IMR-90 (cell line): ENCODE results near the gene ZNF711. TPM values are rescaled to one million over a fixed set of nuclear protein-coding genes. Genes with fewer than 3 reads are reported as not detected.

Source experiments
- ATAC-seq: fragments of 200-7000 bp; cut with Tn5 transposase; 2 replicates; pipeline ENCODE4 v1.9.1; 2020; ENCODE audit warnings: low read depth, mild to moderate bottlenecking, moderate library complexity
- BruUV-seq: library from RNA; stranded (reverse); fragments of 400-500 nt; replicated peaks from 2 replicates; lab custom pipeline; 2021; lab: Mats Ljungman, UMichigan
- CTCF ChIA-PET: fragments of 300-600 bp; formaldehyde crosslinking; extraction: SDS; loops from one replicate; lab custom pipeline; 2021; ENCODE audit warnings: antibody characterized with exemption; lab: Yijun Ruan, JAX
- POLR2A ChIA-PET: fragments of 300-600 bp; sonication (Branson Sonifier 250); formaldehyde crosslinking; loops from one replicate; lab custom pipeline; 2022; ENCODE audit warnings: antibody characterized with exemption; ENCODE audit not compliant: unreplicated experiment; lab: Charles Lee
- DNase-seq: peaks from one replicate; pipeline ENCODE4 v3.0.0; 2013
- H2AFZ ChIP-seq: replicated peaks from 2 replicates; pipeline ENCODE3; 2013; ENCODE audit warnings: low read length, mild to moderate bottlenecking; ENCODE audit not compliant: poor library complexity
- H2AK5ac ChIP-seq: 2 replicates; pipeline ENCODE4 v1.6.1; 2013; ENCODE audit warnings: low read depth, low read length, inconsistent platforms
- H2AK9ac ChIP-seq: replicated peaks from 2 replicates; pipeline ENCODE3; 2013; ENCODE audit warnings: mild to moderate bottlenecking, low read depth, low read length, moderate library complexity; ENCODE audit not compliant: poor library complexity
- H2BK120ac ChIP-seq: 2 replicates; pipeline ENCODE4 v1.6.1; 2013; ENCODE audit warnings: low read depth, low read length, inconsistent platforms
- H2BK15ac ChIP-seq: 3 replicates; pipeline ENCODE4 v1.6.1; 2013; ENCODE audit warnings: low read depth, low read length, inconsistent platforms
- H2BK20ac ChIP-seq: 2 replicates; pipeline ENCODE4 v1.6.1; 2013; ENCODE audit warnings: low read depth, mild to moderate bottlenecking, inconsistent platforms, low read length, moderate library complexity
- H2BK5ac ChIP-seq: 2 replicates; pipeline ENCODE4 v1.6.1; 2013; ENCODE audit warnings: mild to moderate bottlenecking, low read depth, low read length, inconsistent platforms; ENCODE audit not compliant: poor library complexity, severe bottlenecking
- H3K14ac ChIP-seq: replicated peaks from 2 replicates; pipeline ENCODE4 v1.6.1; 2013; ENCODE audit warnings: low read depth, low read length, inconsistent platforms
- H3K18ac ChIP-seq: 2 replicates; pipeline ENCODE4 v1.6.1; 2013; ENCODE audit warnings: low read depth, low read length, control low read depth
- H3K23ac ChIP-seq: 2 replicates; pipeline ENCODE4 v1.6.1; 2013; ENCODE audit warnings: low read depth, low read length, inconsistent platforms
- H3K27ac ChIP-seq: 2 replicates; pipeline ENCODE4 v1.5.1; 2013; ENCODE audit warnings: mild to moderate bottlenecking, control low read depth, low read length; ENCODE audit not compliant: insufficient read depth
- H3K27me3 ChIP-seq: 2 replicates; pipeline ENCODE4 v1.6.1; 2013; ENCODE audit warnings: low read length; ENCODE audit not compliant: control insufficient read depth, insufficient read depth
- H3K36me3 ChIP-seq: 2 replicates; pipeline ENCODE4 v1.6.1; 2013; ENCODE audit warnings: low read length, mixed read lengths; ENCODE audit not compliant: control insufficient read depth, insufficient read depth
- H3K4ac ChIP-seq: 2 replicates; pipeline ENCODE4 v1.6.1; 2013; ENCODE audit warnings: low read depth, low read length, inconsistent platforms
- H3K4me1 ChIP-seq: 2 replicates; pipeline ENCODE4 v1.6.1; 2013; ENCODE audit warnings: low read length, mixed read lengths; ENCODE audit not compliant: control insufficient read depth, insufficient read depth
- H3K4me2 ChIP-seq: 2 replicates; pipeline ENCODE4 v1.6.1; 2013; ENCODE audit warnings: low read depth, mild to moderate bottlenecking, control low read depth, low read length, moderate library complexity
- H3K4me3 ChIP-seq: 2 replicates; pipeline ENCODE4 v1.5.1; 2013; ENCODE audit warnings: low read depth, mild to moderate bottlenecking, control low read depth, low read length, moderate library complexity; ENCODE audit not compliant: insufficient read depth
- H3K56ac ChIP-seq: 2 replicates; pipeline ENCODE4 v1.6.1; 2013; ENCODE audit warnings: low read length, inconsistent platforms; ENCODE audit not compliant: insufficient read depth; ENCODE audit errors: extremely low read depth
- H3K79me1 ChIP-seq, 2 experiments: 2 replicates each; pipeline ENCODE4 v1.6.1; 2013; ENCODE audit warnings: low read length in 2 of 2, inconsistent platforms in 1 of 2, low read depth in 1 of 2
- H3K9ac ChIP-seq: 2 replicates; pipeline ENCODE4 v1.6.1; 2013; ENCODE audit warnings: low read depth, low read length, control low read depth
- H3K9me1 ChIP-seq: 2 replicates; pipeline ENCODE4 v1.6.1; 2013; ENCODE audit warnings: low read length, inconsistent platforms; ENCODE audit not compliant: insufficient read depth
- H3K9me3 ChIP-seq: 2 replicates; pipeline ENCODE4 v1.6.1; 2013; ENCODE audit warnings: low read length; ENCODE audit not compliant: control insufficient read depth, insufficient read depth
- H4K20me1 ChIP-seq: 2 replicates; pipeline ENCODE4 v1.6.1; 2013; ENCODE audit warnings: low read length, inconsistent platforms; ENCODE audit not compliant: insufficient read depth
- H4K5ac ChIP-seq: 2 replicates; pipeline ENCODE4 v1.6.1; 2013; ENCODE audit warnings: mild to moderate bottlenecking, low read depth, low read length, control low read depth
- H4K8ac ChIP-seq, 2 experiments: 2 replicates each; pipeline ENCODE4 v1.6.1; 2013; ENCODE audit warnings: low read depth in 2 of 2, low read length in 2 of 2, control low read depth in 1 of 2, inconsistent platforms in 1 of 2
- H4K91ac ChIP-seq: 2 replicates; pipeline ENCODE4 v1.6.1; 2013; ENCODE audit warnings: low read depth, low read length, inconsistent platforms; ENCODE audit not compliant: insufficient read depth
- RAD21 ChIP-seq: IDR thresholded peaks from 2 replicates; pipeline ENCODE4 v1.6.1; 2012; ENCODE audit warnings: low read length, improper control_type of control experiment
- WGBS, 2 experiments: methylation state at CpG; one replicate each; pipeline versions ENCODE4 v1.1.5 to v1.1.7; 2013; ENCODE audit warnings: missing lambda C conversion rate in 2 of 2; ENCODE audit not compliant: insufficient read length in 1 of 2; ENCODE audit errors: extremely low coverage in 2 of 2; 5-methylcytosine and 5-hydroxymethylcytosine counted together
- dilution Hi-C: fragments of 300-500 bp; cut with HindIII; formaldehyde crosslinking; loops from one replicate; pipeline ENCODE4 v1.14.3; 2018; ENCODE audit warnings: low sequenced_read_pairs; ENCODE audit not compliant: unreplicated experiment
- in situ Hi-C: fragments of 300-500 bp; cut with MboI; formaldehyde crosslinking; loops from 3 replicates; pipeline ENCODE4 v1.14.3; 2019; ENCODE audit warnings: low sequenced_read_pairs, inconsistent platforms, mixed read lengths
- intact Hi-C: fragments of 100-400 bp; cut with micrococcal nuclease; formaldehyde crosslinking; loops from 2 replicates; pipeline ENCODE4 v1.10.0; 2022
- polyA plus RNA-seq, 3 experiments: library from polyadenylated mRNA; depleted of rRNA; stranded (reverse); fragments of >200 nt; gene quantifications; 2 replicates each; pipeline ENCODE4 v1.2.3, GENCODE V29; 2012; ENCODE audit warnings: low replicate concordance in 1 of 3
- total RNA-seq: library from RNA; depleted of rRNA; stranded (reverse); fragments of >200 nt; gene quantifications from 2 replicates; pipeline ENCODE4 v1.2.3, GENCODE V29; 2012

ZNF711 gene
- total and polyA plus RNA-seq, 2 of the 4 experiments (the other 2 are of a cell fraction), result 2.3 to 2.9 TPM

GRCh38 chrX:85196319-85196718, 47.5 kb upstream of the ZNF711 start:
- H3K23ac ChIP-seq, result no peak overlapping the region
- CTCF ChIA-PET, result no interaction called here

More at GRCh38 chrX:85196319-85196718, 47.5 kb upstream of the ZNF711 start:
- no peak for ATAC-seq
- Histone ChIP-seq H3K56ac (no peak overlapping the region), H3K4me2 (no peak overlapping the region), H2AFZ (no peak overlapping the region), H2BK20ac (no peak overlapping the region), H3K4me1 (no peaks in the 10 kb centered on the region), H4K91ac (no peak overlapping the region), H3K18ac (no peak overlapping the region), H4K5ac (no peak overlapping the region), H3K9me1 (no peaks in the 10 kb centered on the region), H2BK15ac (no peak overlapping the region), H3K9ac (no peak overlapping the region), H2BK120ac (no peak overlapping the region), H3K9me3 (no peaks in the 10 kb centered on the region), H3K4ac (no peak overlapping the region), H3K27ac (no peak overlapping the region), H3K36me3 (no peaks in the 10 kb centered on the region), H3K4me3 (no peak overlapping the region), H3K79me1 (no peaks in the 10 kb centered on the region), H2AK9ac (no peak overlapping the region), H4K20me1 (no peaks in the 10 kb centered on the region), H2AK5ac (no peak overlapping the region), H2BK5ac (no peak overlapping the region), H4K8ac (no peak overlapping the region), H3K27me3 (no peaks in the 10 kb centered on the region), H3K14ac (no peak overlapping the region)
- dilution Hi-C loops (no loop called here), in situ Hi-C loops (no loop called here), intact Hi-C loops (no loop called here)
- no peak for TF ChIP-seq RAD21
- no peak for DNase-seq
- no TSS peak for BruUV-seq
- WGBS, 2 experiments, result no CpG with 5 or more reads among the region's 1 CpG
- POLR2A ChIA-PET, result no interaction called here
